Stimulated activated CD8-positive, alpha-beta memory T cell treated with anti-CD3 and anti-CD28 coated beads, Interleukin-4, amount 100 ng/mL, for 4 hours (primary cell): ENCODE data around the gene HSF2BP.
"Not testable (repeated sequence)": the region's sequence is repeated elsewhere in the genome, so short reads cannot be mapped to it uniquely, and the experiment has no call there.

ENCODE experiments used
- DNase-seq, 2 donors: peaks; one replicate each; pipeline ENCODE4 v3.0.0-alpha.2; 2020; ENCODE audit warnings: low read depth in 2 of 2, low spot score in 1 of 2

HSF2BP gene

GRCh38 chr21:43652616-43653015 is 6.7 kb downstream of the HSF2BP start:
- no peak for DNase-seq

DNA sequence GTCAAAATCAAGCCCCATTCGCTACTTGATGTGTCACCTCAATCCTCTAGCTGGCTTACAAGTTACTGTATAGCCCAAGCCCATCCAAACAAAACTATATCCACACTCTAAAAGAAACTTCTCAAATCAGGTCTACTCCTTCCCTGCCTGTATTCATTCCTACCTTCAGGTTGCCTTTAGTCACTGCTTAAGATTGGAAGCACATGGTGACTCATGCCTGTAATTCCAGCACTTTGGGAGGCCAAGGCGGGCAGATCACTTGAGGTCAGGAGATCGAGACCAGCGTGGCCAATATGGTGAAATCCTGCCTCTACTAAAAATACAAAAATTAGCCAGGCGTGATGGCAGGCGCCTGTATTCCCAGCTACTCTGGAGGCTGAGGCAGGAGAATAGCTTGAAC is 7.4 kb downstream of the HSF2BP start:
- DNase-seq, result not testable (repeated sequence)

DNA sequence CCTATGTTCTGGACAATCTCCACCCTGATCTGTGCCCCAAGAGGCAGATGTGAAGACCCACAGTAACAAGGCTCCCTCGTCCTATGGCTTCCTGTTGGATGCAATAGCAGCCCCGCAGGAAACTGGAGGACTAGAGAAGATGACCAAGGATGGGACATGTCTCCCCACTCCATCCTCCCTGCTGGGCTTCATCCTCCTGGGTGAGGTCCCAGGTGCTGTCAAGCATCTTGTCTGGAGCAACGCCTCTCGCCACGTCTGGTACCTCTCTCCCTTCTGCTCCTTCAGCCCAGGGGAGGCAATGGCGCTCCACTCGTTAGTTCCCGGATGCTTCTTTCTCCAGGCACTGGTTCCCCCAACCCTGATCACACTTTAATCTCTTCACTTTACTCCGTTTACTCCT is 11.1 kb downstream of the HSF2BP start:
- no peak for DNase-seq

- peak; percentile 68 to 79 for DNase-seq
These were observed 12.6 kb downstream of the HSF2BP start for GRCh38 chr21:43646550-43647260.

GRCh38 chr21:43645976-43646375 is 13.3 kb downstream of the HSF2BP start:
- no peak for DNase-seq

DNA sequence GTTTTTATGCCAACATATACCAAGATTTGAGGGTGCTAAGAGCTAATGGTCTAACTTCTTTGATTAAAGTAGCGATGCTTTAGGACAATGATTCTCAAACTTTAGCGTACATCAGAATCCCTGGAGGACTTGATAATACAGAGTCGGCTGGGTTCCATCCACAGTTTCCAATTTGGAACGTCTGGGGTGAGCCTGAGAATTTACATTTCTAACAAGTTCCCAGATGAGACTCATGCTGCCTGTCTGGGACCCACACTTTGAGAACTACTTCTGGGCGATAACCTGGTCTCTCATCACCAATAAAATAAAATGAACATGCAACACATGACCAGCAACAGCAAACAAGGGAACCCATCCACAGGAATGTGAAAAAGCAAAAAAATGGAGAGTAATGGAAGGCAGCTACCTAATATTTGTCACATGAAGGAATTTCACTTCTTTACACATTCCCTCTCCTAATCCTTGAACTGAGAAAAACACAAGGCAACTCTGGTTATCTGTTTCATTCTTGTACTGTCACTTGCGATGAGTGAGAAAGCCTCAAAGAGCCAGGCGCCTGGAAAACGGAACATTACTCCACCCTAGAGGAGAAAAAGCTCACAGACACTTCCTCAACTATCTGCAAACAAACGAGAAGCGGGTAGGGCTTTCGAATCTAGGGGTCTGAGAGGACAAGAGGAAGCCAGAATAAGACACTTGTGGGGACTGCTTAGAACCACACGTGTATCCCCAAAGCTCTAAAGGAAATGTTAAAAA is 14.0 kb downstream of the HSF2BP start:
- DNase-seq, result no peak

DNA sequence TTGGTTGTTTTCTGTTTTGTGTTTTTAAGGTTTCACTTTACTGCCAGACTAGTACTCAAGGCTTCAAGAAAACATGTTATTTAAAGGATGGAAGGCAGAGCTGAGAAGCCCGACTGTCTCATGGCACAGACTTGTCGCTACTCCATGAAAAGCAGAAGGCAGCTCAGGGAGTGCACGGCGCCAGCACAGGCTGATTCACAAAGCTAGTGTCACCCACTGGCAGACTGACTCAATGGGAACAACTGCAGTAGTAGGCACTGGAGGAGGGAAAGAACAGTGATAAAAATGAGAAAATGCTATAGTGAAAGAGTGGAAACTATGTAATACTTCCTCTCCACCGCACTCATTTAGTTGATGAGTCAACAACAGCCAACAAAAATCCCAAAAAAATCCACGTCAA is 14.7 kb downstream of the HSF2BP start:
- DNase-seq, result no peak

GRCh38 chr21:43644071-43644470 is 15.2 kb downstream of the HSF2BP start:
- no peak for DNase-seq

GRCh38 chr21:43643193-43643592 is 16.1 kb downstream of the HSF2BP start:
- DNase-seq, result no peak

DNA sequence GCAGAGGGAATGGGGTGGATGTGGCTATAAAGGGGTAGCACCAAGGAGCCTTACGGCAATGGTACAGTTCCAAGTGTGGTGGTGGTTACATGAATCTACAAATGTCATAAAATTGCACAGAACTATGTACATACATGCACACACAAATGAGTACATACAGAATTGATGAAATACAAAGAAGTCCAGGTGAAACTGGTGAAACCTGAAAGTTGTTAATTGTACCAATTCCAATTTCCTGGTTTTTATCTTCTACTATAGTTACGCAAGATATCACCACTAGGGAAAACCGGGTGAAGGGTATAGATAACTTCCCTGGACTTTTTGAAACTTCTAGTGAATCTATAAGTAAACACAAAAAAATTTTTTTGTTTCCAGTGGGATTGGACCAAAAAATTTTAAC is 18.9 kb downstream of the HSF2BP start:
- DNase-seq, result no peak

GRCh38 chr21:43639470-43640353 is 19.6 kb downstream of the HSF2BP start:
- DNase-seq, result no peak

DNA sequence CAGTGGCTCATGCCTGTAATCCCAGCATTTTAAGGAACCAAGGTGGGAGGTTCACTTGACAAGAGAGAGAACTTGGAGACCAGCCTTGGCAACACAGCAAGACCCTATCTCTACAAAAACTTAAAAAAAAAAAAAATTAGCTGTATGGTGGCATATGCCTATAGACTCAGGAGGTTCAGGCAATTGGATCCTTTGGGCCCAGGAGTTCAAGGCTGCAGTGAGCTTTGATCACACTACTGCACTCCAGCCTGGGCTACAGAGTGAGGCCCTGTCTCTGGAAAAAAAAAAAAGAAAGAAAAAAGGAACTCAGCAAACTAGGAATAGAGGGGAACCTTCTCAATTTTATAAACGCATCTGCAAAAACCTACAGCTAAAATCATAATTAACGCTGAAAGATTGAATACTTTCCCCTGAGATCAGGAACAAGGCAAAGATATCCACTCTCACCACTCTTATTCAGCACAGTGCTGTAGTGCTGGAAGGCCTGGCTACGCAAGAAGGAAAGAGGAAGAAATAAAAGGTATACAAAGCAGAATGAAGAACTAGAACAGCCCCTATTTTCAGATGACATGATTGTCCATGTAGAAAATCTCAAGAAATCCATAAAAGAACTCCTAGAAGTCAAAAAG is 21.6 kb downstream of the HSF2BP start:
- no peak for DNase-seq

DNA sequence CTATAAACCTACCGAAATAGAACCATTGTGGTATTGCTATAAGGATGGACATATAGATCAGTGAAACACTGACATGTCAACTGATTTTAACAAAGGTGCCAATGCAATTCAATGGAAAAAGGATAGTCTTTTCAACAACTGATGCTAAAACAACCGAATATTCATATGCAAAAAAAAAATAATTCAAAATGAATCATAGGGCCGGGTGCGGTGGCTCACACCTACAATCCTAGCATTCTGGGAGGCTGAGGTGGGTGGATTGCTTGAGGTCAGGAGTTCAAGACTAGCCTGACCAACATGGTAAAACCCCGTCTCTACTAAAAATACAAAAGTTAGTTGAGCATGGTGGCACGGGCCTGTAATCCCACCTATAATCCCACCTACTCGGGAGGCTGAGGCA is 23.9 kb downstream of the HSF2BP start:
- DNase-seq, result no peak

DNA sequence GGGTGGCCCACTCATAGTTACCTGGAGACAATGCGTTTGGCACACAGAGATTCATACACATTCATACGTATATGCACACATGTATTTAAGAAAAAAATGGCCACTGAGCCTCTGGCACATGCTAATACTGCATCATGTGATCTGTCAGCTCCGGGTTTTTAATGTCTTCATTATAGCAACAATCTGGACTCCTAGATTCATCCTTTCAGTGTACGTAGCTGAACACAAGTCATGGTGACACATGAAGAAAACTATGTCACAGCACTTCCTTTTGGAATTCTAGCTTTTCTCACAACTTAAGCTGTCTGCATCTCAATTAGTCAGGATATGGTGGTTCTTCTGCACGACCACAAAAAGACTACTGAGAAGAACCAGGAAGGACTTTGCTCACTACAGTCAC is 24.7 kb downstream of the HSF2BP start:
- no peak for DNase-seq

GRCh38 chr21:43632373-43632905 is 26.8 kb downstream of the HSF2BP start:
- DNase-seq, result no peak

- DNase-seq, result no peak
These were observed 27.7 kb downstream of the HSF2BP start for GRCh38 chr21:43631411-43632107.

DNA sequence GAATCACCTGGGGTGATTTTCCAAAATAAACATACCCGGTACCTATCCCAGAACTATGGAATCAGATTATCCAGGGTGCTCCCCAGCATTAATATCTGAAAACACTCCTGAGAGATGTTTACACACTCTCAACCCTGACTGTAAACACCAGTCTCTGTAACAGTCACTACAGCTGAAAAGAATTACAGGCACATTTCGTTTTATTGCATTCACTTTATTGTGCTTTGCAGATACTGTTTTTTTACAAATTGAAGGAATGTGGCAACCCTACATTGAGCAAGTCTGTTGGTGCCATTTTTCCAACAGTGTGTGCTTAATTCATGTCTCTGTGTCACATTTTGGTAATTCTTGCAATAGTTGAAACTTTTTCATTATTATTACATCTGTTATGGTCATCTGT is 31.8 kb downstream of the HSF2BP start:
- DNase-seq, result no peak

DNA sequence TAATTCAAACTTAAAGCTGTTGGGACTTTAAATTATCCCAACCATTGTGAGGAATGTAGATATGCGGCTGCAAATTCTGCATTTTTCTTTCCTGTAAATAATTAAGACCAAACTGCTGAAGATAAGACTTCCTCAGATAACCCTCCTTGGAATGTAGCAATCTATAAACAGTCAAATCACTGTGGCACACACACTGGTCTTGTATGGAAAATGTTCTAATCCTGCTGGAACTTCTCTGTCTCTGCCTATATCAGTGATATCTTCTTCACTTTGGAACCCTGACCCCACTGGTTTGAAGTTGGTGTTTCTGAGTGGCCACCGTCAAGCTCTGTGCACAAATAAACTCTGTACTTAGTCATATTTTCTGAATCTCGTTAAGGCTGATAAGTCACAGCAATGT is 32.9 kb downstream of the HSF2BP start:
- DNase-seq, result no peak

DNA sequence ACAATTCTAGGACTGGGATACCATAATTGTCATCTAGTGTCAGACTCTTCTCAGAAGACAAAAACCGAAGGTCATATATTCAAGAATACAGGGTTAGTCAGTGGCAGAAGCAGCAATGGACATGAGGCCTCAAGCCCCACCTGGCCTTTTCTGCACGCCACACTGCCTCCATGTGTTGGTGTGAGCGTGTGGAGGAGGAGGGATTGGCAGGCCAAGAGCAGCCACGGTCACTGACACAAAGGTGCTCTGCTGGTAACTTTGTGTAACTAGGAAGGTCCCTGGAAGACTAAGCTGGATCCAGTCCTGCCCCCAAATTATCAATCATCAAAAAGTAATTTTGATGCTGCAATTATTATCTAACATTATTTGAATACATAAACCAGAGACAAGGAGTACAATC is 34.9 kb downstream of the HSF2BP start:
- no peak for DNase-seq

GRCh38 chr21:43623588-43623987 is 35.7 kb downstream of the HSF2BP start:
- no peak for DNase-seq
